IMR-90 (cell line): Measurements from ENCODE around the gene UBE2L3. TPM values are rescaled to one million over a fixed set of nuclear protein-coding genes. Genes with fewer than 3 reads are reported as not detected.

ENCODE experiments used
- CEBPB ChIP-seq: IDR thresholded peaks from 2 replicates; pipeline ENCODE4 v1.6.1; 2012; ENCODE audit warnings: low read depth, low read length, improper control_type of control experiment
- polyA plus RNA-seq, 3 experiments: library from polyadenylated mRNA; depleted of rRNA; stranded (reverse); fragments of >200 nt; gene quantifications; 2 replicates each; pipeline ENCODE4 v1.2.3, GENCODE V29; 2012; ENCODE audit warnings: low replicate concordance in 1 of 3
- total RNA-seq: library from RNA; depleted of rRNA; stranded (reverse); fragments of >200 nt; gene quantifications from 2 replicates; pipeline ENCODE4 v1.2.3, GENCODE V29; 2012
- TF ChIP-seq, protein P1 (sequence below): conservative IDR thresholded peaks from 2 replicates; pipeline ENCODE4 v1.5.1; 2012; ENCODE audit warnings: mild to moderate bottlenecking, low read depth, low read length, improper control_type of control experiment

UBE2L3 gene
- total and polyA plus RNA-seq, 2 of the 4 experiments (the other 2 are of a cell fraction), result 29.0 to 72.9 TPM

DNA sequence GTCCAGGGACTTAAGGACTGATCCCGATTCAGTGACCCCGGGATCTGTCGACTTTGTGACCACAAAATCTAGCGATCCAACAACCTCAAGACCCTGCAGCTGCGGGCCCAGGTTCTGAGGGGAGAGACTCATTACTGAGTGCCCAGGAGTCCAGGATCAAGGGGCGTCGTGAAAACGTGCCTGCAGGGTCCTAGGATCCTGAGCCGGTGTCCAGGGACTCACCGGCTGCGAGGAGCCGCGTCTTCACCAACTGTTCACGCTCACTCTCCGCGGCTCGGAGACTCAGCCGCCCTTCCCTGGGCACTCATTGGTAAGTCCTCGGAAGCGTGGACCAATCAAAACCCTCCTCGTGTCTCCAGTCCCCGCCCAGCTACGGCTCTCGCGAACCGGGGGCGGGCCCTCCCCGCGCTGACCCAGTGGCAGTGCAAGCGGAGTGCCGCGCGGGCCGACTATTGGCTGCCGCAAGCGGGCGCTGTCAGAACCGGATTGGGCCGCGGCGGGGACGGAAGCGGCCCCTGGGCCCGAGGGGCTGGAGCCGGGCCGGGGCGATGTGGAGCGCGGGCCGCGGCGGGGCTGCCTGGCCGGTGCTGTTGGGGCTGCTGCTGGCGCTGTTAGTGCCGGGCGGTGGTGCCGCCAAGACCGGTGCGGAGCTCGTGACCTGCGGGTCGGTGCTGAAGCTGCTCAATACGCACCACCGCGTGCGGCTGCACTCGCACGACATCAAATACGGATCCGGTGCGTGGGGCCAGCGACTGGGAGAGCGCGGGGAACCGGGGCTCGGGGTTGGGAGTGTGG, 74.5 kb downstream of the UBE2L3 start, which contains the start of gene SDF2L1 (continued):
- TF ChIP-seq, protein P1, sequence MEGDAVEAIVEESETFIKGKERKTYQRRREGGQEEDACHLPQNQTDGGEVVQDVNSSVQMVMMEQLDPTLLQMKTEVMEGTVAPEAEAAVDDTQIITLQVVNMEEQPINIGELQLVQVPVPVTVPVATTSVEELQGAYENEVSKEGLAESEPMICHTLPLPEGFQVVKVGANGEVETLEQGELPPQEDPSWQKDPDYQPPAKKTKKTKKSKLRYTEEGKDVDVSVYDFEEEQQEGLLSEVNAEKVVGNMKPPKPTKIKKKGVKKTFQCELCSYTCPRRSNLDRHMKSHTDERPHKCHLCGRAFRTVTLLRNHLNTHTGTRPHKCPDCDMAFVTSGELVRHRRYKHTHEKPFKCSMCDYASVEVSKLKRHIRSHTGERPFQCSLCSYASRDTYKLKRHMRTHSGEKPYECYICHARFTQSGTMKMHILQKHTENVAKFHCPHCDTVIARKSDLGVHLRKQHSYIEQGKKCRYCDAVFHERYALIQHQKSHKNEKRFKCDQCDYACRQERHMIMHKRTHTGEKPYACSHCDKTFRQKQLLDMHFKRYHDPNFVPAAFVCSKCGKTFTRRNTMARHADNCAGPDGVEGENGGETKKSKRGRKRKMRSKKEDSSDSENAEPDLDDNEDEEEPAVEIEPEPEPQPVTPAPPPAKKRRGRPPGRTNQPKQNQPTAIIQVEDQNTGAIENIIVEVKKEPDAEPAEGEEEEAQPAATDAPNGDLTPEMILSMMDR, result no peak
- no peak for TF ChIP-seq CEBPB
